Spleen (tissue), 11 donors: ENCODE measurements around the gene OLFM1. TPM values are rescaled to one million over a fixed set of nuclear protein-coding genes. Genes with fewer than 3 reads are reported as not detected.

Experiments
- DNase-seq: peaks from one replicate; pipeline ENCODE4 v3.0.0-alpha.2; 2020
- H3K27ac ChIP-seq, 8 donors: fragments of 200-600 bp; sonication (generic) in 7 of 8; 1 replicate in 4 of 8; 2 replicates in 4 of 8; pipeline versions ENCODE4 v1.5.0 to v1.8.0; 2016 to 2021; ENCODE audit warnings: inconsistent platforms in 4 of 8, mild to moderate bottlenecking in 4 of 8, moderate library complexity in 1 of 8
- H3K27me3 ChIP-seq, 7 donors: fragments of 200-600 bp; sonication (generic) in 6 of 7; replicated peaks in 1 of 7; 1 replicate in 4 of 7; 2 replicates in 3 of 7; pipeline versions ENCODE4 v1.5.0 to v1.8.0; 2016 to 2021; ENCODE audit warnings: inconsistent platforms in 3 of 7, mild to moderate bottlenecking in 1 of 7
- H3K36me3 ChIP-seq, 6 donors: fragments of 200-600 bp; sonication (generic) in 5 of 6; 1 replicate in 4 of 6; 2 replicates in 2 of 6; pipeline versions ENCODE4 v1.5.0 to v1.8.0; 2016 to 2021; ENCODE audit warnings: inconsistent platforms in 2 of 6
- H3K4me1 ChIP-seq, 6 donors: fragments of 200-600 bp; sonication (generic) in 5 of 6; 1 replicate in 3 of 6; 2 replicates in 3 of 6; pipeline versions ENCODE4 v1.5.0 to v1.8.0; 2016 to 2021; ENCODE audit warnings: inconsistent platforms in 3 of 6
- H3K4me3 ChIP-seq, 8 donors: fragments of 200-600 bp; sonication (generic) in 7 of 8; 1 replicate in 4 of 8; 2 replicates in 4 of 8; pipeline versions ENCODE4 v1.5.0 to v1.8.0; 2016 to 2021; ENCODE audit warnings: inconsistent platforms in 4 of 8, mild to moderate bottlenecking in 4 of 8, moderate library complexity in 2 of 8
- H3K9me3 ChIP-seq, 8 donors: fragments of 200-600 bp; sonication (generic) in 7 of 8; 1 replicate in 4 of 8; 2 replicates in 4 of 8; pipeline versions ENCODE4 v1.5.0 to v1.8.0; 2016 to 2021; ENCODE audit warnings: inconsistent platforms in 4 of 8
- CTCF ChIP-seq, 11 experiments: fragments of 200-600 bp in 7 of 11; fragments of 450-650 bp in 4 of 11; sonication (generic) in 4 of 11; IDR thresholded peaks in 8 of 11; conservative IDR thresholded peaks in 3 of 11; 1 replicate in 7 of 11; 2 replicates in 4 of 11; pipeline versions ENCODE4 v1.4.0 to v1.8.0; 2016 to 2021; ENCODE audit warnings: antibody characterized with exemption in 11 of 11, inconsistent platforms in 4 of 11, mild to moderate bottlenecking in 1 of 11
- POLR2A ChIP-seq, 3 donors: fragments of 450-650 bp; IDR thresholded peaks; one replicate each; pipeline ENCODE4 v1.5.1; 2017; ENCODE audit warnings: antibody characterized with exemption in 3 of 3, mild to moderate bottlenecking in 1 of 3
- POLR2AphosphoS5 ChIP-seq, 3 donors: sonication (generic); formaldehyde crosslinking; IDR thresholded peaks; one replicate each; pipeline ENCODE4 v1.5.1; 2017; ENCODE audit warnings: antibody characterized with exemption in 3 of 3
- WGBS, 5 donors: extraction: QIAGEN DNeasy Blood & Tissue Kit in 3 of 5; methylation state at CpG; one replicate each; pipeline versions ENCODE4 v1.1.5 to v1.1.7; 2013 to 2018; 5-methylcytosine and 5-hydroxymethylcytosine counted together
- intact Hi-C: fragments of 100-400 bp; cut with DNase I; formaldehyde crosslinking; loops from one replicate; pipeline ENCODE4 v1.15.0; 2023; ENCODE audit warnings: low total_unique reads
- polyA plus RNA-seq, 3 donors: library from polyadenylated mRNA; stranded (reverse); fragments of 200-250 nt; gene quantifications; one replicate each; pipeline ENCODE4 v1.2.1, GENCODE V29; 2013
- total RNA-seq, 7 donors: library from RNA; depleted of rRNA in 3 of 7; stranded (reverse); fragments of >200 nt in 3 of 7; fragmentation: NEBNext Ultra II Directional in 4 of 7; extraction: Animal tissue kit (Norgen Biotek cat#: 25700) in 4 of 7; gene quantifications; one replicate each; pipeline versions ENCODE4 v1.1.0 to v1.2.1, GENCODE V29; 2016 to 2021
- donor health status: healthy with polysubstance abuse.
- donor health status: DM: no; HTN: no; CAD: no; lungs with moderate emphysema.
- donor health status: DM: no; HTN: no; CAD: no.
- donor health status: Bipolar disorder and iron deficiency.
- donor health status: healthy.
- donor health status: DM: no; HTN: no; CAD: no.
- donor health status: DM: yes; HTN: yes; CAD: no.

The OLFM1 gene
- total and polyA plus RNA-seq, 10 donors = 5.9 to 109 (median 44.7) TPM

GRCh38 chr9:135138078-135138855 lies 50.8 kb downstream of the OLFM1 start:
- Histone ChIP-seq H3K4me3 (no peak overlapping the region), H3K27me3 (peaks cover 0 to 60% (median 0%) of the 10 kb centered on the region in 7 donors), H3K9me3 (peaks cover 0 to 24% (median 0%) of the 10 kb centered on the region in 8 donors), H3K36me3 (no peaks in the 10 kb centered on the region), H3K27ac (no peak overlapping the region), H3K4me1 (peaks cover 0 to 9% (median 0%) of the 10 kb centered on the region in 6 donors)
- WGBS, 5 donors = 75 to 85% (median 83%) methylated on average over 7 to 10 of the region's 10 CpGs
- intact Hi-C loops = no loop called here
- no peak for DNase-seq
- TF ChIP-seq POLR2AphosphoS5 (IDR thresholded peaks at IDR 0.05) = no peak
- TF ChIP-seq CTCF (IDR thresholded peaks at IDR 0.05 in 8 of 11, conservative IDR thresholded peaks at IDR 0.05 in 3 of 11) = no peak
- TF ChIP-seq POLR2A (IDR thresholded peaks at IDR 0.05) = no peak

GRCh38 chr9:135139366-135139959 lies 52.0 kb downstream of the OLFM1 start:
- H3K4me3 ChIP-seq = no peak overlapping the region
- peaks cover 0 to 23% (median 0%) of the 10 kb centered on the region in 8 donors for H3K9me3 ChIP-seq
- no peaks in the 10 kb centered on the region for H3K36me3 ChIP-seq
- no peak for TF ChIP-seq POLR2A (IDR thresholded peaks at IDR 0.05)
- no peak for TF ChIP-seq POLR2AphosphoS5 (IDR thresholded peaks at IDR 0.05)
- no peak for TF ChIP-seq CTCF (IDR thresholded peaks at IDR 0.05 in 8 of 11, conservative IDR thresholded peaks at IDR 0.05 in 3 of 11)
- H3K27ac ChIP-seq = no peak overlapping the region
- intact Hi-C loops = no loop called here
- peaks cover 0 to 12% (median 0%) of the 10 kb centered on the region in 6 donors for H3K4me1 ChIP-seq
- WGBS, 5 donors = 92 to 98% (median 94%) methylated on average over 2 of the region's 2 CpGs
- no peak for DNase-seq
- H3K27me3 ChIP-seq = peaks cover 0 to 57% (median 0%) of the 10 kb centered on the region in 7 donors

GRCh38 chr9:135141183-135141774 lies 53.8 kb downstream of the OLFM1 start:
- Histone ChIP-seq H3K36me3 (no peaks in the 10 kb centered on the region), H3K4me3 (no peak overlapping the region), H3K9me3 (peaks cover 0 to 11% (median 0%) of the 10 kb centered on the region in 8 donors), H3K4me1 (peaks cover 0 to 16% (median 0%) of the 10 kb centered on the region in 6 donors), H3K27me3 (peaks cover 0 to 66% (median 0%) of the 10 kb centered on the region in 7 donors), H3K27ac (no peak overlapping the region)
- intact Hi-C loops = no loop called here
- no peak for DNase-seq
- TF ChIP-seq POLR2AphosphoS5 (IDR thresholded peaks at IDR 0.05) = no peak
- no peak for TF ChIP-seq CTCF (IDR thresholded peaks at IDR 0.05 in 8 of 11, conservative IDR thresholded peaks at IDR 0.05 in 3 of 11)
- no peak for TF ChIP-seq POLR2A (IDR thresholded peaks at IDR 0.05)
- 88 to 98% (median 95%) methylated on average over 2 of the region's 2 CpGs for WGBS, 5 donors
